Brain microvascular endothelial cell (primary cell): Measurements from ENCODE around the gene PLD4.
"Not testable (repeated sequence)": the region's sequence is repeated elsewhere in the genome, so short reads cannot be mapped to it uniquely, and the experiment has no call there.

Experiments used
- DNase-seq: peaks from one replicate; pipeline ENCODE4 v3.0.0-alpha.2; 2020
- H3K27ac ChIP-seq: fragments of 250-450 bp; sonication (Bioruptor Pico); 2 replicates; pipeline ENCODE4 v1.5.1; 2020; ENCODE audit warnings: mild to moderate bottlenecking, moderate library complexity
- H3K27me3 ChIP-seq: fragments of 250-450 bp; sonication (Bioruptor Pico); replicated peaks from 2 replicates; pipeline ENCODE4 v1.5.1; 2020; ENCODE audit warnings: mild to moderate bottlenecking
- H3K36me3 ChIP-seq: fragments of 250-450 bp; sonication (Bioruptor Pico); replicated peaks from 2 replicates; pipeline ENCODE4 v1.5.1; 2020; ENCODE audit warnings: mild to moderate bottlenecking
- H3K4me3 ChIP-seq: 2 replicates; pipeline ENCODE4 v1.5.1; 2011; ENCODE audit warnings: low read depth, mild to moderate bottlenecking, control low read depth, low read length, moderate library complexity
- in situ Hi-C: cut with HindIII; loops from 2 replicates; pipeline ENCODE4 v1.10.0; 2017; ENCODE audit warnings: low sequenced_read_pairs, low pct_ligation_motif_present
- TF ChIP-seq, protein P1 (sequence below): IDR thresholded peaks from 2 replicates; pipeline ENCODE4 v1.5.1; 2011; ENCODE audit warnings: low read depth, mild to moderate bottlenecking, moderate library complexity, low read length, control low read depth, inconsistent platforms; ENCODE audit errors: missing control alignments

Gene PLD4

DNA sequence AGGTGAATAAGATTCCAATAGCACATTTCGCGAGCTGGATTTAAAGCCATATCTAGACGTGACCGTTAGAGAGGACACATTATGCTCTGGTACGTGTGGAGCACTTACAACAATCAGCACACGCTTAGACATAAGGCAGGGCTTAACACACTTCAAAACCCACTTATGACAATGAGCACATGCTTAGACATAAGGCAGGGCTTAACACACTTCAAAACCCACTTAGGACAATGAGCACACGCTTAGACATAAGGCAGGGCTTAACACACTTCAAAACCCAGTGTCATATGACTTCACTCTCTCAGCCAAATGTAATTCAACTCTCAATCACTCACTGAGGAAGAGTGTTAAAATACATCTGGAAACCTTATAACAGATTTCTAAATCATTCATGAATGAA lies 11.2 kb upstream of the PLD4 start:
- Histone ChIP-seq H3K27ac (no peak overlapping the region), H3K36me3 (no peaks in the 10 kb centered on the region), H3K27me3 (no peaks in the 10 kb centered on the region), H3K4me3 (no peak overlapping the region)
- DNase-seq = no peak
- in situ Hi-C loops = no loop called here
- TF ChIP-seq, protein P1, sequence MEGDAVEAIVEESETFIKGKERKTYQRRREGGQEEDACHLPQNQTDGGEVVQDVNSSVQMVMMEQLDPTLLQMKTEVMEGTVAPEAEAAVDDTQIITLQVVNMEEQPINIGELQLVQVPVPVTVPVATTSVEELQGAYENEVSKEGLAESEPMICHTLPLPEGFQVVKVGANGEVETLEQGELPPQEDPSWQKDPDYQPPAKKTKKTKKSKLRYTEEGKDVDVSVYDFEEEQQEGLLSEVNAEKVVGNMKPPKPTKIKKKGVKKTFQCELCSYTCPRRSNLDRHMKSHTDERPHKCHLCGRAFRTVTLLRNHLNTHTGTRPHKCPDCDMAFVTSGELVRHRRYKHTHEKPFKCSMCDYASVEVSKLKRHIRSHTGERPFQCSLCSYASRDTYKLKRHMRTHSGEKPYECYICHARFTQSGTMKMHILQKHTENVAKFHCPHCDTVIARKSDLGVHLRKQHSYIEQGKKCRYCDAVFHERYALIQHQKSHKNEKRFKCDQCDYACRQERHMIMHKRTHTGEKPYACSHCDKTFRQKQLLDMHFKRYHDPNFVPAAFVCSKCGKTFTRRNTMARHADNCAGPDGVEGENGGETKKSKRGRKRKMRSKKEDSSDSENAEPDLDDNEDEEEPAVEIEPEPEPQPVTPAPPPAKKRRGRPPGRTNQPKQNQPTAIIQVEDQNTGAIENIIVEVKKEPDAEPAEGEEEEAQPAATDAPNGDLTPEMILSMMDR = no peak

DNA sequence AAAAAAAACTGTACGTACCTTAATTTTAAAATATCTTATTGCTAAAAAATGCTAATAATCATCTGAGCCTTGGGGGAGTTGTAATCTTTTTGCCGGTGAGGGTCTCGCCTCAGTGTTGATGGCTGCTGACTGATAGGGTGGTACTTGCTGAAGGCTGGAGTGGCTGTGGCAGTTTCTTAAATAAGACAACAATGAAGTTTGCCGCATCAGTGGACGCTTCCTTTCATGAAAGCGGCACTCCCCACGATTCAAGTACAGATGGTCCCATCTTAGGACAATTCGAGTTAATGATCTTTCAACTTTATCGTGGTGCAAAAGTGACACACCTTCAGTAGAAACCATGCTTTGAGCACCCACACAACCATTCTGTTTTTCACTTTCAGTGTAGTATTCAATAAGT lies 7.6 kb upstream of the PLD4 start:
- TF ChIP-seq, protein P1 = no peak
- Histone ChIP-seq H3K4me3 (no peak overlapping the region), H3K27me3 (no peaks in the 10 kb centered on the region), H3K27ac (no peak overlapping the region), H3K36me3 (no peaks in the 10 kb centered on the region)
- DNase-seq = no peak
- in situ Hi-C loops = no loop called here

DNA sequence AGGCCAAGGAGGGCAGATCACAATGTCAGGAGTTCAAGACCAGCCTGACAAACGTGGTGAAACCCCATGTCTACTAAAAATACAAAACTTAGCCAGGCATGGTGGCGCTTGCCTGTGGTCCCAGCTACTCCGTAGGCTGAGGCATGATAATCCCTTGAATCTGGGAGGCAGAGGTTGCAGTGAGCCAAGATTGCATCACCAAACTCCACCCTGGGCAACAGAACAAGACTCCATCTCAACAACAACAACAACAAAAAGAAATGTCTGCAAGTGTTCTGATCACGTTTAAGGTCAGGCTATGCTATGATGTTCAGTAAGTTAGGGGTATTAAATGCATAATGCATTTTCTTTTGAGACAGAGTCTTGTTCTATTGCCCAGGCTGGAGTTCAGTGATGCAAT lies 6.7 kb upstream of the PLD4 start:
- DNase-seq = no peak
- no peaks in the 10 kb centered on the region for H3K36me3 ChIP-seq
- in situ Hi-C loops = no loop called here
- H3K4me3 ChIP-seq = no peak overlapping the region
- TF ChIP-seq, protein P1 = no peak
- H3K27me3 ChIP-seq = no peaks in the 10 kb centered on the region
- H3K27ac ChIP-seq = no peak overlapping the region

DNA sequence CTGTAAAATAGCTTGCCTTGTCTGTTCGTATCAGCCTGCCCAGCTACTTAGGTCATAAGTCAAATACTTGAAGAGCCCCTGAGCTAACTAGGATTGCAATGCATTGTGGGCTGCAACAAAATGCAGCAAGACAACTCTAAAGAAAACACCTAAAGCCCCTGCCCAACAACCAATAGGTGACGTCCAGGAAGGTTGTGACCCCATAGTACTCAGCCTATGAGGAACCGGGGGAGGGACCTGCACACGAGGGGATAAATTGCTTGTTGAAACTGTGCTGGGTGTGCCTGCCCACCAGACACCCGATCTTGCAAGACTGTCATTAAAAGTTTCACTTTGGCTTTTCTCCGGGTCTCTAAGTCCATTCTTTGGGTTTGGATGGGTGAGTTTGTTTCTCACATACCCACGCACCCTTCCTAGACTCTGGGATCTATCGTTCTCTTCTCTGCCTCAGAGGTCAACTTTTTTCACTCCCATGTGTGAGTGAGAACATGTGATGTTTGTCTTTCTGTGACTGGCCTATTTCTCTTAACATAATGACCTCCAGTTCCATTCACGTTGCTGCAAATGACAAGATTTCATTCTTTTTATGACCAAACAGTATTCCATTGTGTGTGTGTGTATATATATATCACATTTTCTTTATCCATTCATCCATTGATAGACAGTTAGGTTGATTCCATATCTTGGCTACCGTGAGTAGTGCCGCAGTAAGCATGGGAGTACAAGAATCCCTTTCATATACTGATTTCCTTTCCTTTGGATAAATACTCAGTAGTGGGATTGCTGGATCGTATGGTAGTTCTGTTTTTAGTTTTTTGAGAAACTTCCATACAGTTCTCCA lies 5.3 kb upstream of the PLD4 start:
- in situ Hi-C loops, H3K27me3 ChIP-seq, DNase-seq, H3K4me3 ChIP-seq, H3K36me3 ChIP-seq, H3K27ac ChIP-seq: not testable (repeated sequence)

DNA sequence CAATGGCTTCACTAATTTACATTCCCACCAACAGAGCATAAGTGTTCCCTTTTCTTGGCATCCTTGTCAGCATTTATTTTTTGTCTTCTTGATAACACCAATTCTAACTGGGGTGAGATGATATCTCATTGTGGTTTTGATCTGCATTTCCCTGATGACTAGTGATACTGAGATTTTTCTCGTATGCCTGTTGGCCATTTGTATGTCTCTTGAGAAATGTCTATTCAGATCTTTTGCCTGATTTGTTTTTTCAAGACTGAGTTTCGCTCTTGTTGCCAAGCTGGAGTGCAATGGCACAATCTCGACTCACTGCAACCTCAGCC lies 4.7 kb upstream of the PLD4 start:
- H3K36me3 ChIP-seq = no peaks in the 10 kb centered on the region
- no peaks in the 10 kb centered on the region for H3K27me3 ChIP-seq
- H3K27ac ChIP-seq = no peak overlapping the region
- in situ Hi-C loops = no loop called here
- TF ChIP-seq, protein P1 = no peak
- DNase-seq = no peak
- H3K4me3 ChIP-seq = no peak overlapping the region

GRCh38 chr14:104923640-104924420 lies 849 bp upstream of the PLD4 start:
- no peak for DNase-seq

More at GRCh38 chr14:104923640-104924420, 849 bp upstream of the PLD4 start:
- H3K36me3 ChIP-seq = no peaks in the 10 kb centered on the region
- no peaks in the 10 kb centered on the region for H3K27me3 ChIP-seq
- TF ChIP-seq, protein P1 = no peak
- no peak overlapping the region for H3K4me3 ChIP-seq
- H3K27ac ChIP-seq = no peak overlapping the region
- in situ Hi-C loops = no loop called here
